Lower leg skin (tissue), 4 donors: ENCODE measurements around the gene GLG1. TPM values are rescaled to one million over a fixed set of nuclear protein-coding genes. Genes with fewer than 3 reads are reported as not detected.
"Not testable (repeated sequence)": the region's sequence is repeated elsewhere in the genome, so short reads cannot be mapped to it uniquely, and the experiment has no call there.

Source experiments
- DNase-seq, 2 donors: peaks; one replicate each; pipeline ENCODE4 v3.0.0-alpha.2; 2019; ENCODE audit warnings: low spot score in 2 of 2
- H3K4me3 ChIP-seq: fragments of 200-600 bp; sonication (generic); 2 replicates; pipeline ENCODE4 v1.5.1; 2017; ENCODE audit warnings: mild to moderate bottlenecking, low read depth; ENCODE audit not compliant: poor library complexity, severe bottlenecking
- POLR2A ChIP-seq, 2 donors: fragments of 450-650 bp; IDR thresholded peaks; one replicate each; pipeline ENCODE4 v1.6.1; 2016 to 2017; ENCODE audit warnings: antibody characterized with exemption in 2 of 2, mild to moderate bottlenecking in 1 of 2, moderate library complexity in 1 of 2
- WGBS, 2 donors: methylation state at CpG; one replicate each; pipeline ENCODE4 v1.1.5; 2018; 5-methylcytosine and 5-hydroxymethylcytosine counted together
- intact Hi-C: fragments of 100-400 bp; cut with DNase I; formaldehyde crosslinking; loops from one replicate; pipeline ENCODE4 v1.15.0; 2023; ENCODE audit warnings: low total_unique reads
- total RNA-seq, 4 donors: library from RNA; depleted of rRNA; stranded (reverse); fragments of >200 nt; gene quantifications; one replicate each; pipeline ENCODE4 v1.1.0, GENCODE V29; 2016
- TF ChIP-seq, protein P1 (sequence below), 3 donors: fragments of 450-650 bp; IDR thresholded peaks; one replicate each; pipeline ENCODE4 v1.5.1; 2016; ENCODE audit warnings: antibody characterized with exemption in 3 of 3, mild to moderate bottlenecking in 3 of 3, moderate library complexity in 2 of 3

Gene GLG1
- total RNA-seq, 4 donors from 2014 or later: 64.7 to 113 (median 92.5) TPM

DNA sequence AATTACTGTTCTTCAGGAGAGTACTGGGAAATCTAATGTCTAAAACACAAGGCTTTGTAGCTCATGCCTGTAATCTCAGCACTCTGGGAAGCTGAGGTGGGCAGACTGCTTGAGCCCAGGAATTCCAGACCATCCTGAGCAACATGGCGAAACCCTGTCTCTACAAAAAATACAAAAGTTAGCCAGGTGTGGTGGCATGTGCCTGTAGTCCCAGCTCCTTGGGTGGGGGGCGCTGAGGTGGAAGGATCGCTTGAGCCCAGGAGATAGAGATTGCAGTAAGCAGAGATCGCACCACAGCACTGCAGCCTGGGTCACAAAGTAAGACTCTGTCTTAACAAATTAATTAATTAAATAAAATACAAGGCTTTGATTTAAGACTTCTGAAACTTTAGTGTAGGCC, 60.8 kb downstream of the GLG1 start:
- intact Hi-C loops, DNase-seq, H3K4me3 ChIP-seq: not testable (repeated sequence)
- WGBS, 2 donors: 96 to 100% methylated on average over 4 of the region's 4 CpGs

DNA sequence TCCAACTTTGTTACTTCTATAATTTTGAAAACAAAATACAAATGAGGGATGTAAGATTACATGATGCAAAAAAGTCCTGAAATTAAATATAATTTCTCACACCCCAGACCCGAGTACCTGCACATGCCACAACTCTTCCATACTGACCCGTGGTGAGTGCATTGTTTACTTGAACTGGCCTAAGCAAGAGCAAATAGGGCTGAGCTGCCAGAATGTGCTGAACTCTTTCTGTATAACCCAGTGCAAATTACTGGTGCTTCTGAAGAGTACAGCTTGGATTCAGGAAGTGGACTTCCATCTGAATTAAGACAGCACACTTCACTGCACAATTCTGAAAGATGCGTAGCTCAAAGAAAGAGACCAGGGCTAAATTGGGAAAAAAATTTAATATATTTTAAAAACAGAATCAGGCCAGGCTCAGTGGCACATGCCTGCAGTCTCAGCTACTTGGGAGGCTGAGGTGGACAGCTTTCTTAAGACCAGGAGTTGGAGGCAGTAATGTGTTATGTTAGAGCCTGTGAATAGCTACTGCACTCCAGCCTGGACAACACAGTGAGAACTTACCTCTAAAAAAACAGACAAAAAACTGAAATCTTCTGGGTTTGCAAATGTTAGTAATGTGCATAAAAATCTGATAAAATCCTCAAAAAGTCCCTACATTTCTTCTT, 63.9 kb downstream of the GLG1 start:
- H3K4me3 ChIP-seq, DNase-seq, intact Hi-C loops: not testable (repeated sequence)
- 72 to 100% methylated on average over 1 to 2 of the region's 3 CpGs for WGBS, 2 donors

GRCh38 chr16:74540663-74541062, 66.3 kb downstream of the GLG1 start:
- intact Hi-C loops, DNase-seq, H3K4me3 ChIP-seq: not testable (repeated sequence)
- 51 to 66% methylated on average over 5 to 6 of the region's 6 CpGs for WGBS, 2 donors

DNA sequence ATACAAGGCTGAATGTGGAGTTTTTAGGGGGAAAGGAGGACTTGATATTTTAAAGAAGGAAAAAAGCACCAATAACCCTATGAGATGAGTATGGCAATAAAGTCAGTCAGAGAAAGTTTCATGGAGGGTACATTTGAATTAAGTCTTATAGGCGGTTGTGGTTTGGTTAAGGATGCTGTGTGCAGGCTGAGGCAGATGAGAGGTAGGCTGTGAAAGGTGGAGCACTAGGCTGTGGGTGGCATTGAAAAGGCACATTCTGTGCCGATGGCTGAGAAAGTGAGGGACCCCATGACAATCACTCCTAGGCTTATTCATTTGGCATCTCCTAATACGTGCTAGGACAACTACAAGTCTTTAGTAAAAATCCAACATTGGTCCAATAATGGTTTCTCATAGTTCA, 68.1 kb downstream of the GLG1 start:
- H3K4me3 ChIP-seq, intact Hi-C loops, DNase-seq: not testable (repeated sequence)
- WGBS, 2 donors: no CpG with 5 or more reads among the region's 3 CpGs

- intact Hi-C loops, DNase-seq, H3K4me3 ChIP-seq: not testable (repeated sequence)
- 81 to 89% methylated on average over 1 of the region's 1 CpG for WGBS, 2 donors
Measured at GRCh38 chr16:74537746-74538145, 69.2 kb downstream of the GLG1 start.

DNA sequence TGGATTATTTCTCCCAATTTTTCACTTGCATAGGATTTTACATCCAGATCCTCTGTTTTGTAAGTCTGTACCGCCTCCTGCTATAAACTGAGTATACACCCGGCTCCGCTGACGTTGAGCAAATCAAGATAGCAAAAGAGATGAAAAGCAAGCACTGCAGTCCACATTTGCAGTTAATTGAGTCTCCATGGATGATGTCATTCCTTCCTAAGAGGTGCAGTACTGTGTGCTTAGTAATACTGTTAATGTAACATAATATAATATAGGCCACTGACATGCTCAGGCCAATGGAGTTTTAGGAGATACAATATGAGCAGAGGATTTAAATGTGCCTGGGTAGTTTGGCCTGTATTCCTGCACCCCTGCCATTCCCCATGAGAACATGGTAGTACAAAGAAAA, 72.3 kb downstream of the GLG1 start:
- WGBS, 2 donors: 84 to 85% methylated on average over 4 of the region's 4 CpGs
- DNase-seq: not testable (repeated sequence)

DNA sequence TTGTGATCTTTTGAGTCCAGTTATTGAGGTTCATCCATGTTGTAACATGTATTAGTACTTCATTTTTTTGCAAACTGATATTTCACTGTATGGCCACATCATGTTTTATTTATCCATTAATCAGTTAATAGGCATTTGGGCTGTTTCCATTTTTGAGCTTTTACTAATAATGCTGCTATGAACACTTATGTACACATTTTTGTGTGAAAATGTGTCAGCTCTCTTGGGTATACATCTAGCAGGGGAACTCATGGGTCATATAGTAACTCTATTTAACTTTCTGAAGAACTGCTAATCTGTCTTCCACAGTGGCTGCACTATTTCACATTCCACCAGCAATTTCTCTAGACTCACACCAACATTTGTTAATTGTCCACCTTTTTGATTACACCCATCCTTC, 82.0 kb downstream of the GLG1 start:
- no peak for DNase-seq
- TF ChIP-seq, protein P1, sequence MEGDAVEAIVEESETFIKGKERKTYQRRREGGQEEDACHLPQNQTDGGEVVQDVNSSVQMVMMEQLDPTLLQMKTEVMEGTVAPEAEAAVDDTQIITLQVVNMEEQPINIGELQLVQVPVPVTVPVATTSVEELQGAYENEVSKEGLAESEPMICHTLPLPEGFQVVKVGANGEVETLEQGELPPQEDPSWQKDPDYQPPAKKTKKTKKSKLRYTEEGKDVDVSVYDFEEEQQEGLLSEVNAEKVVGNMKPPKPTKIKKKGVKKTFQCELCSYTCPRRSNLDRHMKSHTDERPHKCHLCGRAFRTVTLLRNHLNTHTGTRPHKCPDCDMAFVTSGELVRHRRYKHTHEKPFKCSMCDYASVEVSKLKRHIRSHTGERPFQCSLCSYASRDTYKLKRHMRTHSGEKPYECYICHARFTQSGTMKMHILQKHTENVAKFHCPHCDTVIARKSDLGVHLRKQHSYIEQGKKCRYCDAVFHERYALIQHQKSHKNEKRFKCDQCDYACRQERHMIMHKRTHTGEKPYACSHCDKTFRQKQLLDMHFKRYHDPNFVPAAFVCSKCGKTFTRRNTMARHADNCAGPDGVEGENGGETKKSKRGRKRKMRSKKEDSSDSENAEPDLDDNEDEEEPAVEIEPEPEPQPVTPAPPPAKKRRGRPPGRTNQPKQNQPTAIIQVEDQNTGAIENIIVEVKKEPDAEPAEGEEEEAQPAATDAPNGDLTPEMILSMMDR (IDR thresholded peaks at IDR 0.05): no peak
- TF ChIP-seq POLR2A (IDR thresholded peaks at IDR 0.05): no peak
- H3K4me3 ChIP-seq: no peak overlapping the region
- intact Hi-C loops: no loop called here

More for the DNA sequence above, 72.3 kb downstream of the GLG1 start:
- intact Hi-C loops, H3K4me3 ChIP-seq: not testable (repeated sequence)

DNA sequence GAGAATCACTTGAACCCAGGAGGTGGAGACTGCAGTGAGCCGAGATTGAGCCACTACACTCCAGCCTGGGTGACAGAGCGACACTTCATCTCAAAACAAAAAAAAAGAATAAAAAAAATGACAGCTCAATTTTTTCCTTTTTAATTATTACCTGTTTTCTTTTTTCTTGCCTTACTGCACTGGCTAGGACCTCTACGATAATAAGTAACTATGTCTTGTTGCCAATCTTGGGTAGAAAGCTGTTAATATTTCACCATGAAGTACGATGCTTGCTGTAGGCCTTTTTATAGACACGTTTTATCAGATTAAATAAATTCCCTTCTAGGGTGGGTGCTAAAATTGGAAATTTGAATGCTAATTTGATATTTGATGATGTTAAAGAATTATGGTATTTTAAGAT, 82.8 kb downstream of the GLG1 start:
- intact Hi-C loops: no loop called here
- H3K4me3 ChIP-seq: no peak overlapping the region
- DNase-seq: no peak
- WGBS, 2 donors: 89 to 90% methylated on average over 5 of the region's 5 CpGs
- no peak for TF ChIP-seq POLR2A (IDR thresholded peaks at IDR 0.05)
- TF ChIP-seq, protein P1 (IDR thresholded peaks at IDR 0.05): no peak

- WGBS, 2 donors: 94 to 95% methylated on average over 3 of the region's 3 CpGs
- H3K4me3 ChIP-seq, intact Hi-C loops, DNase-seq: not testable (repeated sequence)
Measured at GRCh38 chr16:74523706-74524105, 83.2 kb downstream of the GLG1 start.
